ENCODE measurements around the gene ARL2. TPM values are rescaled to one million over a fixed set of nuclear protein-coding genes. Genes with fewer than 3 reads are reported as not detected.
A peak's percentile ranks its signal among the peaks of the same experiment; 100 is the strongest.
"Not testable (repeated sequence)": the region's sequence is repeated elsewhere in the genome, so short reads cannot be mapped to it uniquely, and the experiment has no call there.

Gene ARL2
- total RNA-seq, 3 donors from 2014 or later (not counting 1 experiment from before 2014, with no cell fraction given): 19.9 to 20.5 (median 20.2) TPM

GRCh38 chr11:65021003-65021402 lies 7.0 kb downstream of the ARL2 start:
- Mint-ChIP-seq H3K36me3 (no peaks in the 10 kb centered on the region), H3K27me3 (ENCODE audit: low read depth in 2 of 2) (no peaks in the 10 kb centered on the region), H3K4me3 (no peak overlapping the region), H3K27ac (no peak overlapping the region), H3K4me1 (peaks cover 0 to 11% of the 10 kb centered on the region in 2 donors), H3K9me3 (no peaks in the 10 kb centered on the region)
- no peak for TF ChIP-seq CTCF (IDR thresholded peaks at IDR 0.05)
- H3K9me3 ChIP-seq (ENCODE audit: control insufficient read depth, insufficient read depth, low read length): no peaks in the 10 kb centered on the region
- peak in 2 of 3 donors; percentile 38 to 73 for ATAC-seq
- no peak overlapping the region for H3K27ac ChIP-seq (ENCODE audit: low read length)
- H3K4me1 ChIP-seq (ENCODE audit: control insufficient read depth, insufficient read depth, low read length): peaks cover 5% of the 10 kb centered on the region
- 68% methylated on average over 3 of the region's 3 CpGs for WGBS (ENCODE audit: insufficient coverage)
- no peak overlapping the region for H3K4me3 ChIP-seq (ENCODE audit: low read length)
- H3K36me3 ChIP-seq (ENCODE audit: control insufficient read depth, insufficient read depth, low read length): peaks cover 16% of the 10 kb centered on the region
- no peaks in the 10 kb centered on the region for H3K27me3 ChIP-seq (ENCODE audit: control insufficient read depth, insufficient read depth, low read length)
- DNase-seq: no peak
- intact Hi-C loops (cut with micrococcal nuclease): no loop called here

GRCh38 chr11:65021509-65021908 lies 7.5 kb downstream of the ARL2 start:
- H3K27ac ChIP-seq (ENCODE audit: low read length): no peak overlapping the region
- DNase-seq: no peak
- peaks cover 5% of the 10 kb centered on the region for H3K4me1 ChIP-seq (ENCODE audit: control insufficient read depth, insufficient read depth, low read length)
- no peak overlapping the region for H3K4me3 Mint-ChIP-seq
- peaks cover 16% of the 10 kb centered on the region for H3K36me3 ChIP-seq (ENCODE audit: control insufficient read depth, insufficient read depth, low read length)
- no peak for ATAC-seq
- intact Hi-C loops (cut with micrococcal nuclease): no loop called here
- no peak overlapping the region for H3K27ac Mint-ChIP-seq
- H3K4me1 Mint-ChIP-seq: peaks cover 0 to 13% of the 10 kb centered on the region in 2 donors
- H3K36me3 Mint-ChIP-seq: no peaks in the 10 kb centered on the region
- TF ChIP-seq CTCF (IDR thresholded peaks at IDR 0.05): no peak
- H3K27me3 Mint-ChIP-seq (ENCODE audit: low read depth in 2 of 2): no peaks in the 10 kb centered on the region
- H3K4me3 ChIP-seq (ENCODE audit: low read length): no peak overlapping the region
- WGBS (ENCODE audit: insufficient coverage): 97% methylated on average over 11 of the region's 11 CpGs
- no peaks in the 10 kb centered on the region for H3K27me3 ChIP-seq (ENCODE audit: control insufficient read depth, insufficient read depth, low read length)
- no peaks in the 10 kb centered on the region for H3K9me3 Mint-ChIP-seq
- H3K9me3 ChIP-seq (ENCODE audit: control insufficient read depth, insufficient read depth, low read length): no peaks in the 10 kb centered on the region

GRCh38 chr11:65023502-65023901 lies 9.5 kb downstream of the ARL2 start:
- not testable (repeated sequence) for H3K27ac Mint-ChIP-seq

GRCh38 chr11:65026810-65027209 lies 12.8 kb downstream of the ARL2 start:
- Histone ChIP-seq H3K27me3 (ENCODE audit: control insufficient read depth, insufficient read depth, low read length) (no peaks in the 10 kb centered on the region), H3K9me3 (ENCODE audit: control insufficient read depth, insufficient read depth, low read length) (no peaks in the 10 kb centered on the region), H3K36me3 (ENCODE audit: control insufficient read depth, insufficient read depth, low read length) (peaks cover under 1% of the 10 kb centered on the region), H3K4me3 (ENCODE audit: low read length) (no peak overlapping the region), H3K4me1 (ENCODE audit: control insufficient read depth, insufficient read depth, low read length) (peaks cover 15% of the 10 kb centered on the region), H3K27ac (ENCODE audit: low read length) (peak overlapping the region; percentile 67)
- DNase-seq (no peak), ATAC-seq (no peak)
- peak overlapping the region; percentile 78 to 84 for H3K27ac Mint-ChIP-seq
- intact Hi-C loops (cut with micrococcal nuclease): loop anchor here (1.0 to 5.0 kb wide), 4 partner anchors 14 to 110 kb away; partner anchors contain the start of genes ATG2A, SAC3D1 and TM7SF2
- TF ChIP-seq CTCF (IDR thresholded peaks at IDR 0.05): no peak
- peak overlapping the region; percentile 87 for H3K4me3 Mint-ChIP-seq
- peaks cover 14 to 24% of the 10 kb centered on the region in 2 donors for H3K4me1 Mint-ChIP-seq
- no peaks in the 10 kb centered on the region for H3K27me3 Mint-ChIP-seq (ENCODE audit: low read depth in 2 of 2)
- H3K9me3 Mint-ChIP-seq: no peaks in the 10 kb centered on the region
- 83% methylated on average over 9 of the region's 10 CpGs for WGBS (ENCODE audit: insufficient coverage)
- H3K36me3 Mint-ChIP-seq: no peaks in the 10 kb centered on the region

More at GRCh38 chr11:65023502-65023901, 9.5 kb downstream of the ARL2 start:
- peaks cover 13% of the 10 kb centered on the region for H3K36me3 ChIP-seq (ENCODE audit: control insufficient read depth, insufficient read depth, low read length)
- H3K9me3 ChIP-seq (ENCODE audit: control insufficient read depth, insufficient read depth, low read length); H3K27me3 ChIP-seq (ENCODE audit: control insufficient read depth, insufficient read depth, low read length); DNase-seq; H3K27me3 Mint-ChIP-seq (ENCODE audit: low read depth in 2 of 2); H3K4me3 Mint-ChIP-seq; H3K36me3 Mint-ChIP-seq; intact Hi-C loops (cut with micrococcal nuclease); H3K27ac ChIP-seq (ENCODE audit: low read length); H3K4me3 ChIP-seq (ENCODE audit: low read length); ATAC-seq; H3K9me3 Mint-ChIP-seq: not testable (repeated sequence)
- 88% methylated on average over 8 of the region's 8 CpGs for WGBS (ENCODE audit: insufficient coverage)
- H3K4me1 Mint-ChIP-seq: peaks cover 14 to 24% of the 10 kb centered on the region in 2 donors
- H3K4me1 ChIP-seq (ENCODE audit: control insufficient read depth, insufficient read depth, low read length): peaks cover 20% of the 10 kb centered on the region

Data from natural killer cell (primary cell).